BLaER1 treated with 17β-estradiol and CSF1 and Interleukin-3, amounts not matched to agents 10 nM and 100 nM (cell line): ENCODE data around the gene LILRA5.
"Not testable (repeated sequence)": the region's sequence is repeated elsewhere in the genome, so short reads cannot be mapped to it uniquely, and the experiment has no call there.

Source experiments
- H3K27ac ChIP-seq, 11 experiments: shearing (Covaris generic); formaldehyde crosslinking; 2 replicates each; pipeline ENCODE4 v1.8.1; 2022
- H3K27me3 ChIP-seq, 11 experiments: shearing (Covaris generic); formaldehyde crosslinking; 2 replicates each; pipeline ENCODE4 v1.8.1; 2022
- H3K36me3 ChIP-seq, 11 experiments: shearing (Covaris generic); formaldehyde crosslinking; 2 replicates each; pipeline ENCODE4 v1.8.1; 2022
- H3K4me1 ChIP-seq, 10 experiments: shearing (Covaris generic); formaldehyde crosslinking; 2 replicates each; pipeline ENCODE4 v1.8.1; 2022
- H3K4me2 ChIP-seq, 11 experiments: shearing (Covaris generic); formaldehyde crosslinking; 2 replicates each; pipeline ENCODE4 v1.8.1; 2022
- H3K4me3 ChIP-seq, 10 experiments: shearing (Covaris generic); formaldehyde crosslinking; 2 replicates each; pipeline ENCODE4 v1.8.1; 2022
- H3K9ac ChIP-seq, 11 experiments: shearing (Covaris generic); formaldehyde crosslinking; 2 replicates each; pipeline ENCODE4 v1.8.1; 2022
- H3K9me3 ChIP-seq, 11 experiments: shearing (Covaris generic); formaldehyde crosslinking; replicated peaks in 1 of 11; 2 replicates each; pipeline ENCODE4 v1.8.1; 2022
- H4K20me1 ChIP-seq, 11 experiments: shearing (Covaris generic); formaldehyde crosslinking; 2 replicates each; pipeline ENCODE4 v1.8.1; 2022
- Cebpa-rat ChIP-seq, 11 experiments: shearing (Covaris generic); IDR thresholded peaks; 2 replicates each; pipeline ENCODE4 v1.8.1; 2022

The LILRA5 gene

DNA sequence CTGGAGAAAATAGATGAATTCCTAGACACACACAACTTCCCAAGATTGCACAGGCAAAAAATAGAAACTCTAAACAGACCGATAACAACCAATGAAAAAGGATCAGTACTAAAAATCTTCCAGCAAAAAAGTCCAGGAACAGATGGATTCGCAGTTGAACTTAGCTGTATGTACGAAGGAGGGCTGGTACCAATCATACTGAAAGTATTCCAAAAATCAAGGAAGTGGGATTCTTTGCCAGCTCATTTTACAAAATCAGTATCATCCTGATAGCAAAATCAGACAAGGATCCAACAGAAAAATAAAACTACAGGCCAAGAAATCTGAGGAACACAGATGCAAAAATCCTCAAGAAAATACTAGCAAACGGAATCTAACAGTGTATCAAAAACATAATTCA, 25.5 kb downstream of the LILRA5 start:
- Histone ChIP-seq H3K36me3 (no peaks in the 10 kb centered on the region), H3K4me1 (peaks cover 81 to 96% (median 87%) of the 10 kb centered on the region in 10 experiments), H4K20me1 (no peaks in the 10 kb centered on the region), H3K4me2 (peak overlapping the region; percentile 89 to 100 (median 98)), H3K27me3 (no peaks in the 10 kb centered on the region), H3K27ac (peak overlapping the region in 9 of 11 experiments; percentile 48 to 98 (median 96); a peak in 15 of 22 replicates), H3K9ac (peak overlapping the region in 5 of 11 experiments; percentile 51 to 91 (median 63); a peak in 5 of 22 replicates), H3K4me3 (no peak overlapping the region), H3K9me3 (no peaks in the 10 kb centered on the region)
- TF ChIP-seq Cebpa-rat (IDR thresholded peaks at IDR 0.05), result no peak

DNA sequence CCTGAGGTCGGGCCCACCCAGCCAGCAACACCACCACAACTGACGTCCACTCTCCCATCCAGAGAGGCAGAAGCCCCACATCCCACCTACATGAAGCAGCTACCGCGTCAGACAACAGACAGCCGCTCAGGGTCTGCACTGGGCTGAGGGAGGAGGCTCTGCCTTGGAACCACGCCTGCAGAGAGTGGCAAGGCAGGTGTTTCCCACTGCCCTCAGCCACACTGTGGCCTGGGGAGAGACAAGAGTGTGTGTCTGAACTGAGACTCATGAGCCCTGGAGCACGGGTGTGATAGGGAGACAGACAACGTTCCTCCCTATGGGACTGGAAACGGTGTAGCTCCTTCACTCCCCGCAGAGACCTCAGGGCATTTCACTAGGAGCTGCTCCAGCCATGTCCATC, 26.7 kb downstream of the LILRA5 start:
- peak overlapping the region in 10 of 11 experiments; percentile 51 to 85 (median 71); a peak in 17 of 22 replicates for H3K9ac ChIP-seq
- H3K4me2 ChIP-seq, result peak overlapping the region; percentile 89 to 100 (median 98)
- H3K27me3 ChIP-seq, H3K9me3 ChIP-seq, H3K36me3 ChIP-seq, H4K20me1 ChIP-seq: not testable (repeated sequence)
- H3K4me3 ChIP-seq, result peak overlapping the region in 5 of 10 experiments; percentile 10 to 49 (median 30); a peak in 6 of 20 replicates
- peak overlapping the region; percentile 46 to 98 (median 93); a peak in 21 of 22 replicates for H3K27ac ChIP-seq
- H3K4me1 ChIP-seq, result peaks cover 90 to 99% (median 95%) of the 10 kb centered on the region in 10 experiments

DNA sequence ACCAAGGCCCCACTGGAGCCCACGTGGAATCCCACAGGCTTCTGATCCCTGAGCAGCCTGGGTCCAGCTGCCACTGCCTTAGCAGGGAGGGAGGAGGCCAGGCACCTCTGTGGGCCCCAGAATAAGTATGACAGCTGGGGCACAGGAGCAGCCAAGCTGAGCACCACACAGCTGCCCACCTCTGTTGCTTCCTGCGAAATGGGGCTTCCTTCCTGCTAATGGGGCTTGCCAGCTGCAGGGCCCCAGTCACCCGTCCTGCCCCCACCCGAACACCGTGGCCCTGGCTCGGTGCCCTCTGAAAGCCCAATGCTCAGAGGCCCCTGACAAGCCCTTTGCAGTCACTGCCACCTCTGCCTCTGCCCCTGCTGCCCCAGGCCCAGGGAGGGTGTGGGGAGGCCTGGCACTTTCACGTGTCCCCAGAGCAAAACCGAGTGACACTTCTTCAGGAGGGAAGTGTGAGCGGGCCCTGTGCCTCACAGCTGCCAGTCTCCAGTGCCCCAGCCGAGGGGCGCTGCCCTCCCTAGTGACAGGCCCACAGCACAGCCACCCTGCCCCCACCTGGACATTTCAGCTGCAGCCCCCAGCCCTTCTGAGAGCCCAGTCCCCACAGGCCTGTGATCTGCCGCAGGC, 27.4 kb downstream of the LILRA5 start:
- H3K9me3 ChIP-seq, H3K27me3 ChIP-seq, H4K20me1 ChIP-seq, H3K36me3 ChIP-seq: not testable (repeated sequence)
- Histone ChIP-seq H3K9ac (peak overlapping the region; percentile 37 to 86 (median 64); a peak in 21 of 22 replicates), H3K4me2 (peak overlapping the region; percentile 89 to 100 (median 98)), H3K4me3 (peak overlapping the region in 5 of 10 experiments; percentile 6 to 49 (median 30); a peak in 8 of 20 replicates), H3K27ac (peak overlapping the region; percentile 67 to 98 (median 93)), H3K4me1 (peaks cover 91 to 97% (median 94%) of the 10 kb centered on the region in 10 experiments)

DNA sequence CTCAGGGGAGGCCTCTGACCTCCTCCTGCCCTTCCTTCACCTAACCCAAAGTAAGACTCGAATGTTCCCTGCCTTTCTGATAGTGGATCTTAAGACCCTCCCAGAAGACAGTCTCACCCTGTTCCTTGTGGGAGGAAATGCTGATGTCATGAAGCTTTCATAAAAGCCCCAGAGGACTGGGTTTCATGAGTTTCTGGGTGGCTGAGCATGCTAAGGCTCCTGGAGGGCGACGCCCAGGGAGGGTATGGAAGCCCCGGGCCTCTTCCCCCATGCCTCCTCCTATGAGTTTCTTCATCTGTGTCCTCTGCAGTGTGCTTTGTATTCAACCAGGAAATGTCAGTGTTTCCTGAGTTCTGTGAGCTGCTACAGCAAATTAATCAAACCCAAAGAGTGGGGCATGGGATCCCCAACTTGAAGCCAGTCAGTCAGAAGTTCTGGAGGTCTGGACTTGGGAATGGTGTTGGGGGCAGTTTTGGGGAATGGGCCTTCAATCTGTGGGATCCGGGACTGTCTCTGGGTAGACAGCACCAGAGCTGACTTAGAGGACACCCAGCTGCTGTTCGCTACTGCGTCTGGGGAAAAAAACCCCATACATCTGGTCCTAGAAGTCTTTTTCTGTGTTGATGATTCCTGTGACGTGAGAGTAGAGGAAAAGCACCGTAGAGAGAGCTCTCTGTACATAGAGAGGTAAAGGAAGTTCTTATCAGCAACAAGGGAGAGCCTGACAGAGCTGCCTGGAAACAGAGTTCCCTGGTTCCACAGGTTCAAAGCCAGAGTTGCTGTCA, 30.1 kb downstream of the LILRA5 start:
- Histone ChIP-seq H3K27ac (peak overlapping the region; percentile 86 to 98 (median 93)), H3K4me2 (peak overlapping the region; percentile 89 to 100 (median 98)), H3K36me3 (peaks cover 0 to 25% (median 19%) of the 10 kb centered on the region in 11 experiments; a peak in 15 of 22 replicates), H3K4me1 (peaks cover 73 to 97% (median 94%) of the 10 kb centered on the region in 10 experiments), H3K9me3 (no peaks in the 10 kb centered on the region), H4K20me1 (peaks cover 0 to 6% (median 4%) of the 10 kb centered on the region in 11 experiments; a peak in 9 of 22 replicates), H3K27me3 (no peaks in the 10 kb centered on the region), H3K4me3 (peak overlapping the region in 9 of 10 experiments; percentile 1 to 80 (median 49); a peak in 13 of 20 replicates), H3K9ac (peak overlapping the region; percentile 78 to 95 (median 85))
- peak in 6 of 11 experiments; percentile 27 to 77 (median 54); a peak in 8 of 22 replicates for TF ChIP-seq Cebpa-rat (IDR thresholded peaks at IDR 0.05)

DNA sequence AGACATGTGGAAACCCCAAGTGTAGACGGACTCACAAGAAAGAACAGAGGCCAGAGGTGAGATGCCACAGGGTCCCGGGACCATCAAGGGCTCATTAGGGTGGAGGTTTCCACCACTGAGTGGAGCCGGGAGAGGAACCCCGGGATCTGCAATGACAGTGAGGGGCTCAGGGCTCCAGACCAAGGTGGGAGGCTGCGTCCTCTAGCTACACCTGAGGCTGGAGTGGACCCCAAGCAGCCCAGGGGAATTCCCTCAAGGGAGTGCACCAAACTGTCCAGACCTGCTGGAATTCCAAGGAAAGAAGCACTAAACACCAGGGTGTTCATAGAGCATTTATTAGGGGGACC, 31.3 kb downstream of the LILRA5 start:
- H3K4me2 ChIP-seq, result peak overlapping the region; percentile 89 to 100 (median 98)
- H3K36me3 ChIP-seq, result peaks cover 0 to 37% (median 30%) of the 10 kb centered on the region in 11 experiments; a peak in 15 of 22 replicates
- peak overlapping the region; percentile 86 to 98 (median 93) for H3K27ac ChIP-seq
- H3K4me1 ChIP-seq, result peaks cover 73 to 97% (median 93%) of the 10 kb centered on the region in 10 experiments
- not testable (repeated sequence) for H3K27me3 ChIP-seq, H3K9me3 ChIP-seq
- H4K20me1 ChIP-seq, result peaks cover 0 to 16% (median 8%) of the 10 kb centered on the region in 11 experiments; a peak in 10 of 22 replicates
- peak overlapping the region; percentile 78 to 95 (median 85); a peak in 21 of 22 replicates for H3K9ac ChIP-seq
- peak overlapping the region in 9 of 10 experiments; percentile 3 to 85 (median 80); a peak in 11 of 20 replicates for H3K4me3 ChIP-seq

DNA sequence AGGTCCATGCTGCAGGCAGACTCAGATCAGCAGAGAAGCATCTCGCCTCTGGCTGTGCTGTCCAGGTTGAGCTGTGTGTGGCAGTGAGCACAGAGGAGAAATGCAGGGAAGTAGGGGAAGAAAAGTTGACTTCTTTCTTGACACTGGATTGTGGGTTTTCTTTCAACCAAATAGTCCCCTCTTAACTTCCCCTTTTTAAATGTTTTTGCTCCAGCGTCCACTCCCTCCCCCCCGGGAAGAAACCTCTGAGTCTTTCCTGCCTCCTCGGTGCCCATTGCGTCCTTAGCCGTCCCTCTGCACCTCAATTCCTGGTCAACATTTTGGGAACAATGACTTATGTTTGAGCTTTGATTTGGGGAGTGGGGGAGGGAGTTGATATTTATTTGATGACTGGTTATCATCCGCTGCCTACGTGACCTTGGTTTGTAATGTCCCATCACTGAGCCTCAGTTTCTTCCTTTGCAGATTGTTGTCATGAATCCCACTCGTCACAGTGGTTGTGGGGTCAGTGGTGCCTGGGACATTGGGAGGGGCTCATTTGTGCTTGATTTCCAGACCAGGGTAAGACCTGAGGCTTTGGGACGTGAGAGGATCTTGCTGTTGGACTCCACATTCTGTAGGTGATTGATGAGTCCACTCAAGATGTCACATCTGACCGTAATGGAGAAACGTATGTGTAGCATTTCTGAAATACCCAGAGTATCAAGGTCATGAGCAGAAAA, 31.8 kb downstream of the LILRA5 start, which contains the start of gene LILRB2:
Gene LILRB2, minus strand, starts transcription at position 104 of the 722 bp plus-strand sequence. CDS start 614 bp downstream, outside the sequence.
- Histone ChIP-seq H3K27me3 (no peaks in the 10 kb centered on the region), H3K36me3 (peaks cover 0 to 42% (median 36%) of the 10 kb centered on the region in 11 experiments; a peak in 15 of 22 replicates), H4K20me1 (peaks cover 0 to 21% (median 8%) of the 10 kb centered on the region in 11 experiments; a peak in 10 of 22 replicates), H3K4me3 (peak within 1 kb of the TSS; percentile 47 to 85 (median 78)), H3K4me2 (peak within 1 kb of the TSS; percentile 89 to 100 (median 99)), H3K9me3 (no peaks in the 10 kb centered on the region), H3K27ac (peak within 1 kb of the TSS; percentile 86 to 98 (median 93)), H3K4me1 (peaks cover 73 to 93% (median 90%) of the 10 kb centered on the region in 10 experiments), H3K9ac (peak within 1 kb of the TSS; percentile 78 to 95 (median 85))
- TF ChIP-seq Cebpa-rat (IDR thresholded peaks at IDR 0.05), result no peak

DNA sequence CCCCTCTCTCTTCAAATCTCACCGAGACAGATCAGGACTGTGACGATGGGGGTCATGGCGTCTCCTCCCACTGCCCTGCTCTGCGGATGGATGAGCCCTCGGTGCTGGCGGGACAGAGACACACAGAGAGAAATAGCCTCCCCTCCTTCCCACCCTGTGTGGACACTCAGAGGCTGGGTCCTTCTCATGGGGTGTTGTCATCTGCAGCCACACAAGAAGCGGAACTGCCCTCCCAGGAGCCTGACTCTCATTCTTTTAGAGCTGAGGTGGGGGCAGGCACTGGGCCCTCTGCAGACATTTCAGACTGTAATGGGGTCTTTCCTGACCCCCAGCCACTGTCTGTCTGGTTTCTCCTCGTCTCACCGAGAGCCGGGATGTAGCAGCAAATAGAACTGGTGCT, 32.5 kb downstream of the LILRA5 start:
- Histone ChIP-seq H3K4me1 (peaks cover 73 to 92% (median 85%) of the 10 kb centered on the region in 10 experiments), H3K27ac (peak overlapping the region; percentile 86 to 98 (median 93)), H3K4me2 (peak overlapping the region; percentile 89 to 100 (median 99)), H4K20me1 (peaks cover 0 to 29% (median 12%) of the 10 kb centered on the region in 11 experiments; a peak in 10 of 22 replicates), H3K36me3 (peaks cover 0 to 49% (median 43%) of the 10 kb centered on the region in 11 experiments; a peak in 15 of 22 replicates), H3K4me3 (peak overlapping the region; percentile 47 to 85 (median 78)), H3K9ac (peak overlapping the region; percentile 78 to 95 (median 85))
- not testable (repeated sequence) for H3K27me3 ChIP-seq, H3K9me3 ChIP-seq

DNA sequence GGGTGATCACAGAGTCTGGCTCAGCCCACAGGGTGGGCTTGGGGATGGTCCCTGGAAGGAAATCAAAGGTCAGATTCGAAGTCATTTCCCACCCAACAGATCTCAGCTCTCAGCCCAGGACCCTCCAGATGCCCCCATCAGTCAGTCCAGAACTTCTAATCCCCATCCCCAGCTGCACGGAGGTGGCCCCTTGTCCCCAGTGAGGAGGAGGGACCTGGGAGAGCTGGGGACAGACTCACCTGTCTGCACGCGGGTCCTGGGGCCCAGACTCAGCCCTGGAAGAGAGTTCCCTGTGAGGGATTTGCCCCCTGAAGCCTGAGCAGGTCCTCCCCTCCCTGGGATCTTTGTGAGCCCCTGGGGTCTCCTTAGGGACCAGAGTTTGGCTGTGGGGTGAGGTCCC, 32.9 kb downstream of the LILRA5 start:
- H3K36me3 ChIP-seq, result peaks cover 0 to 54% (median 45%) of the 10 kb centered on the region in 11 experiments; a peak in 15 of 22 replicates
- peak overlapping the region; percentile 78 to 95 (median 85) for H3K9ac ChIP-seq
- not testable (repeated sequence) for H3K9me3 ChIP-seq, H3K27me3 ChIP-seq
- peak overlapping the region; percentile 89 to 100 (median 99) for H3K4me2 ChIP-seq
- H3K27ac ChIP-seq, result peak overlapping the region; percentile 86 to 98 (median 93)
- peaks cover 73 to 90% (median 81%) of the 10 kb centered on the region in 10 experiments for H3K4me1 ChIP-seq
- H4K20me1 ChIP-seq, result peaks cover 0 to 30% (median 12%) of the 10 kb centered on the region in 11 experiments; a peak in 10 of 22 replicates
- peak overlapping the region; percentile 47 to 85 (median 78) for H3K4me3 ChIP-seq
